ENCODE measurements around the gene FAM181A. TPM values are rescaled to one million over a fixed set of nuclear protein-coding genes. Genes with fewer than 3 reads are reported as not detected.

FAM181A gene
- total and polyA plus RNA-seq, 9 of the 15 experiments (the other 6 are each of a cell fraction or from before 2014, with no cell fraction given) = not detected

- BruUV-seq (replicated peaks) = no TSS peak
- H3K79me2 ChIP-seq (ENCODE audit: control insufficient read depth, insufficient read depth, low read length) = no peaks in the 10 kb centered on the region
- intact Hi-C loops (cut with micrococcal nuclease) = no loop called here
- H3K27me3 ChIP-seq (ENCODE audit: control insufficient read depth in 2 of 2, insufficient read depth in 2 of 2, low read length in 2 of 2) = peaks cover 4 to 51% of the 10 kb centered on the region in 2 experiments; a peak in 3 of 5 replicates
- H3K4me1 ChIP-seq (replicated peaks in 1 of 2; ENCODE audit: control insufficient read depth in 2 of 2, insufficient read depth in 2 of 2, low read length in 2 of 2) = peaks cover 0 to 4% of the 10 kb centered on the region in 2 experiments; a peak in 1 of 5 replicates
- no peaks in the 10 kb centered on the region for H3K36me3 ChIP-seq (ENCODE audit: control insufficient read depth, insufficient read depth, low read length)
- TF ChIP-seq MAZ (CRISPR knock-in tag; conservative IDR thresholded peaks at IDR 0.05 in 1 of 2, IDR thresholded peaks at IDR 0.05 in 1 of 2) = no peak
- no peak for TF ChIP-seq FOXK2 (conservative IDR thresholded peaks at IDR 0.05 in 1 of 2, IDR thresholded peaks at IDR 0.05 in 1 of 2; ENCODE audit: low read depth in 2 of 2)
- no peak for TF ChIP-seq ZKSCAN1 (IDR thresholded peaks at IDR 0.05; ENCODE audit: low read depth, low read length)
- no peak for TF ChIP-seq FOS (IDR thresholded peaks at IDR 0.05; ENCODE audit: extremely low read depth, insufficient read length)
- no peak for TF ChIP-seq ZC3H8 (IDR thresholded peaks at IDR 0.05)
- peak; percentile 3 for TF ChIP-seq ZFP36 (IDR thresholded peaks at IDR 0.05; ENCODE audit: low read depth, low read length, partially characterized antibody)
- no peak for TF ChIP-seq ATF4 (CRISPR knock-in tag; IDR thresholded peaks at IDR 0.05)
- TF ChIP-seq SAFB (IDR thresholded peaks at IDR 0.05; ENCODE audit: borderline replicate concordance, low read depth, low read length) = no peak
- H4K20me1 ChIP-seq (replicated peaks; ENCODE audit: control insufficient read depth, insufficient read depth, low read length) = peaks cover 3% of the 10 kb centered on the region; the same call in 1 of the 2 replicates
- no peak for FAIRE-seq
- no peaks in the 10 kb centered on the region for H3K9me1 ChIP-seq (ENCODE audit: control insufficient read depth, insufficient read depth, low read length)
- ATAC-seq = no peak
- in situ Hi-C loops (cut with MboI) = no loop called here
- H3K4me2 ChIP-seq (ENCODE audit: insufficient read depth, low read length) = no peak overlapping the region
- H2AFZ ChIP-seq (ENCODE audit: low read depth, low read length) = no peak overlapping the region
- DNase-seq (ENCODE audit: extremely low read depth in 1 of 4, low spot score in 3 of 4) = no peak
- no peak overlapping the region for H3K27ac ChIP-seq (ENCODE audit: extremely low read depth, low read depth, low read length)
- H3K4me3 ChIP-seq = no peak overlapping the region
- ChIA-PET CTCF (ENCODE audit: low intra/inter-chr PET ratio) (no interaction called here), POLR2A (interaction anchor here (0.9 kb wide), 1 partner anchor 11 kb away, joined by 3 read pairs; no protein-coding TSS in a partner anchor)
- no peak overlapping the region for H3K9ac ChIP-seq (ENCODE audit: insufficient read depth in 1 of 2, low read depth in 2 of 2, low read length in 2 of 2)
- no peaks in the 10 kb centered on the region for H3K9me3 ChIP-seq (replicated peaks; ENCODE audit: control insufficient read depth, insufficient read depth, low read depth, low read length)
- WGBS (ENCODE audit: insufficient coverage, low coverage, missing lambda C conversion rate) = 0% methylated on average over 6 of the region's 6 CpGs
These were observed 19.0 kb downstream of the FAM181A start for GRCh38 chr14:93946104-93946503.
